Breast epithelium (tissue), 4 donors: ENCODE measurements around the gene TRNP1. TPM values are rescaled to one million over a fixed set of nuclear protein-coding genes. Genes with fewer than 3 reads are reported as not detected.
A peak's percentile ranks its signal among the peaks of the same experiment; 100 is the strongest.

Experiments used
- DNase-seq, 2 donors: peaks; one replicate each; pipeline ENCODE4 v3.0.0-alpha.2; 2019; ENCODE audit warnings: low spot score in 2 of 2
- H3K27ac ChIP-seq, 2 donors: fragments of 200-600 bp; sonication (generic) in 1 of 2; one replicate each; pipeline ENCODE4 v1.5.1; 2016 to 2019; ENCODE audit warnings: mild to moderate bottlenecking in 1 of 2
- H3K27me3 ChIP-seq, 2 donors: fragments of 200-600 bp; sonication (generic) in 1 of 2; one replicate each; pipeline versions ENCODE4 v1.5.1 to v1.6.0; 2017 to 2019; ENCODE audit warnings: control low read depth in 1 of 2, mild to moderate bottlenecking in 1 of 2
- H3K36me3 ChIP-seq: fragments of 200-600 bp; one replicate; pipeline ENCODE4 v1.5.1; 2019
- H3K4me1 ChIP-seq, 2 donors: fragments of 200-600 bp; sonication (generic); one replicate each; pipeline ENCODE4 v1.5.1; 2016 to 2019; ENCODE audit warnings: control low read depth in 1 of 2
- H3K4me3 ChIP-seq, 3 donors: fragments of 200-600 bp; sonication (generic); 1 replicate in 2 of 3; 2 replicates in 1 of 3; pipeline ENCODE4 v1.5.1; 2016 to 2019; ENCODE audit warnings: mild to moderate bottlenecking in 3 of 3, moderate library complexity in 2 of 3
- H3K9me3 ChIP-seq, 2 donors: fragments of 200-600 bp; sonication (generic) in 1 of 2; one replicate each; pipeline ENCODE4 v1.5.1; 2016 to 2019; ENCODE audit warnings: control low read depth in 1 of 2
- CTCF ChIP-seq, 3 donors: fragments of 450-650 bp; IDR thresholded peaks; one replicate each; pipeline ENCODE4 v1.5.1; 2016 to 2017; ENCODE audit warnings: antibody characterized with exemption in 3 of 3, mild to moderate bottlenecking in 3 of 3, moderate library complexity in 3 of 3
- POLR2A ChIP-seq: fragments of 450-650 bp; IDR thresholded peaks from one replicate; pipeline ENCODE4 v1.6.1; 2016; ENCODE audit warnings: antibody characterized with exemption, mild to moderate bottlenecking, moderate library complexity
- POLR2AphosphoS5 ChIP-seq, 3 donors: sonication (generic); formaldehyde crosslinking; IDR thresholded peaks; one replicate each; pipeline ENCODE4 v1.6.1; 2017; ENCODE audit warnings: antibody characterized with exemption in 3 of 3
- intact Hi-C: fragments of 100-400 bp; cut with DNase I; formaldehyde crosslinking; loops from one replicate; pipeline ENCODE4 v1.15.1; 2023; ENCODE audit warnings: low total_unique reads
- total RNA-seq, 3 donors: library from RNA; depleted of rRNA; stranded (reverse); fragments of >200 nt; gene quantifications; one replicate each; pipeline ENCODE4 v1.1.0, GENCODE V29; 2016

The TRNP1 gene
- total RNA-seq, 3 donors from 2014 or later, result 1.6 to 27.8 (median 16.7) TPM

- intact Hi-C loops, result no loop called here
- Histone ChIP-seq H3K27me3 (no peaks in the 10 kb centered on the region), H3K27ac (no peak overlapping the region), H3K36me3 (no peaks in the 10 kb centered on the region), H3K4me1 (no peaks in the 10 kb centered on the region), H3K4me3 (no peak overlapping the region), H3K9me3 (no peaks in the 10 kb centered on the region)
- no peak for DNase-seq
- TF ChIP-seq CTCF (IDR thresholded peaks at IDR 0.05) (no peak), POLR2A (no peak), POLR2AphosphoS5 (IDR thresholded peaks at IDR 0.05) (no peak)
Observed at GRCh38 chr1:27021354-27022031, 28.0 kb downstream of the TRNP1 start.

DNA sequence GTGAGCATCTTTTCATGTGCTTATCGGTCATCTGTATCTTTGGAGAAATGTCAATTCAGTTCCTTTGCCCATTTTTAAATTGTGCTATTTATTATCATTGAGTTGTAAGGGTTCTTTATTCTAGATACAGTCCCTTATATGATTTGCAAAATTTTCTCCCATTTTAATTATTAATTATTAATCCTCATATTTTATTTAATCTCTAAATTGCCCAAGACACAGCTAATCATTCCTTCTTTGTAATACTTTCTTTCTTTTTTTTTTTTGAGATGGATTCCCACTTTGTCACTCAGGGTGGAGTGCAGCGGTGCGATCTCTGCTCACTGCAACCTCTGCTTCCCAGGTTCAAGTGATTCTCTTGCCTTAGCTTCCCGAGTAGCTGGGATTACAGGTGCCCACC is 32.2 kb downstream of the TRNP1 start:
- intact Hi-C loops, result no loop called here
- H3K27ac ChIP-seq, result no peak overlapping the region
- no peak overlapping the region for H3K4me3 ChIP-seq
- no peak for TF ChIP-seq POLR2A
- no peak for TF ChIP-seq CTCF (IDR thresholded peaks at IDR 0.05)
- TF ChIP-seq POLR2AphosphoS5 (IDR thresholded peaks at IDR 0.05), result no peak
- H3K27me3 ChIP-seq, result no peaks in the 10 kb centered on the region
- H3K9me3 ChIP-seq, result no peaks in the 10 kb centered on the region
- no peaks in the 10 kb centered on the region for H3K36me3 ChIP-seq
- peaks cover 4 to 10% of the 10 kb centered on the region in 2 donors for H3K4me1 ChIP-seq
- DNase-seq, result no peak

GRCh38 chr1:27026621-27027574 is 33.4 kb downstream of the TRNP1 start:
- H3K27me3 ChIP-seq, result no peaks in the 10 kb centered on the region
- peak overlapping the region in 2 of 3 donors; percentile 2 to 50 for H3K4me3 ChIP-seq
- peak; percentile 90 to 95 for DNase-seq
- no peaks in the 10 kb centered on the region for H3K9me3 ChIP-seq
- H3K36me3 ChIP-seq, result no peaks in the 10 kb centered on the region
- H3K27ac ChIP-seq, result peak overlapping the region; percentile 90 to 91
- peaks cover 6 to 10% of the 10 kb centered on the region in 2 donors for H3K4me1 ChIP-seq
- intact Hi-C loops, result no loop called here
- no peak for TF ChIP-seq POLR2A
- TF ChIP-seq CTCF (IDR thresholded peaks at IDR 0.05), result no peak
- peak in 1 of 3 donors; percentile 25 for TF ChIP-seq POLR2AphosphoS5 (IDR thresholded peaks at IDR 0.05)

DNA sequence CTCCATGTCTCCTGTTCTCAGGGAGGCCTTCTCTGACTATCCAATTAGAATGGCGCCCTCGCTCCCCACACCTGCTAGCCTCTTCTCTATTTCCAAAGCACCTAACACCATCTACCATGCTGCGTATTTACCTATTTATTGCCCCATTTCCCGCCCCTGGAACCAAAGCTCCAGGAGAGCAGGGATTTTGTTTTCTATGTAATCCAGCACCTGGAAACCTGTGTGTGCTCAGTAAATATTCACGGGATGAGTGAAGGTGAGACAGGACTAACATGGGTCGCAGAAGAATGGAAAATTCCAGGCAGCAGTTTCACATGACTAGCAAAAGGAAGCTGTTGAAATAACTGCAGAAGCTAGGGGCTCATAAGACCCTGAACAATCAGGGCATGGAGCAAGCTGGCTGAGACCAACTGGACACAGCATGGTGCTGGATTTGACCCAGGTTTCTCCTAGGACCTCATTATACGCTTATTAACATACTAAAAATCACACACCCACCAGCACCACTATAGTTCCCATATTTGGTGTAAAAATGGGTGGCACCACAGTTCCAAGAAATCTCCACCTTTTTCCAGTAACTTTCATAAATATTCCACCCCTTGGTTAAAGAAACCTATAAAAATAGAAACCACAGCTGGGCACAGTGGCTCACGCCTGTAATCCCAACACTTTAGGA is 34.2 kb downstream of the TRNP1 start:
- Histone ChIP-seq H3K4me3 (peak overlapping the region in 2 of 3 donors; percentile 2 to 50), H3K27ac (peak overlapping the region; percentile 90 to 91), H3K27me3 (no peaks in the 10 kb centered on the region), H3K9me3 (no peaks in the 10 kb centered on the region), H3K36me3 (no peaks in the 10 kb centered on the region), H3K4me1 (peaks cover 6 to 10% of the 10 kb centered on the region in 2 donors)
- intact Hi-C loops, result no loop called here
- TF ChIP-seq POLR2A, result no peak
- TF ChIP-seq POLR2AphosphoS5 (IDR thresholded peaks at IDR 0.05), result no peak
- no peak for TF ChIP-seq CTCF (IDR thresholded peaks at IDR 0.05)
- peak in 1 of 2 donors; percentile 34 for DNase-seq
